ENCODE measurements around the gene MYL12B. TPM values are rescaled to one million over a fixed set of nuclear protein-coding genes. Genes with fewer than 3 reads are reported as not detected.

The MYL12B gene
- total RNA-seq, result 629 and 827 TPM in 2 replicates

GRCh38 chr18:3261373-3262233 is at the start of gene MYL12B:
Gene MYL12B, plus strand, starts transcription at chr18:3262133. Its CDS starts 10,766 bp downstream, at chr18:3272899.

GRCh38 chr18:3219631-3220335 is 42.1 kb upstream of the MYL12B start, which contains the start of gene MYOM1:
Gene MYOM1, minus strand, starts transcription at chr18:3219968. Its CDS starts 4,745 bp downstream, at chr18:3215223.

GRCh38 chr18:3247240-3248061 is 14.5 kb upstream of the MYL12B start, which contains the start of gene MYL12A:
Gene MYL12A, plus strand, starts transcription at chr18:3247801. Its CDS starts 5,447 bp downstream, at chr18:3253248.

Other genes with a start within 250 kb of the MYL12B start
- gene LPIN2, start 249.0 kb upstream of the MYL12B start, total RNA-seq, result 31.4 and 31.5 TPM in 2 replicates
- gene MYOM1, start 42.2 kb upstream of the MYL12B start, total RNA-seq, result 0.43 and 2.4 TPM in 2 replicates
- 1,097 and 1,572 TPM in 2 replicates for gene MYL12A, start 14.3 kb upstream of the MYL12B start, total RNA-seq
- gene TGIF1, start 188.0 kb downstream of the MYL12B start, total RNA-seq, result 90.7 and 127 TPM in 2 replicates

All from dermis lymphatic vessel endothelial cell (primary cell).